ENCODE measurements around the gene PROX2.
A peak's percentile ranks its signal among the peaks of the same experiment; 100 is the strongest.

Gene PROX2

GRCh38 chr14:74909911-74910310 lies 34.0 kb upstream of the PROX2 start:
- DNase-seq (ENCODE audit: low read depth, low spot score) = no peak

DNA sequence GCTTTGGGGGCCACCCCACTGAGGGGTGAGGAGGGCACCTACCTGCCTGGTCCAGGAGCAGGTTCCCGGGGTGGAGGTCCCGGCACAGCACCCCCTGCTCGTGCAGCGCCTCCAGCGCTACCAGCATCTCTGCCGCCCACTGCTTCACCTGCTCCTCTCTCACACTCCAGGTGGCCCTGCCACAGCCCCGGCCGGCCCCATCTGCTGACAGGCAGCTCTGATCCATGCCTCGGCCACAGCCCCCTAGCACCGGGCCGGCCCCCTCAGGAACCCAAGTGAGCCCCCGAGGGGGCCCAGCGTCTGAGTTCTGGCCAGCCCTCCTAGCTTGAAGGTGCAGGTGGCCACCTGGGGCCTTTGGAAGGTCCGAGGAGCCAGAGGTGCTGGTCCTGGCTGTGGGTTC lies 33.6 kb upstream of the PROX2 start:
- DNase-seq (ENCODE audit: low read depth, low spot score) = no peak

DNA sequence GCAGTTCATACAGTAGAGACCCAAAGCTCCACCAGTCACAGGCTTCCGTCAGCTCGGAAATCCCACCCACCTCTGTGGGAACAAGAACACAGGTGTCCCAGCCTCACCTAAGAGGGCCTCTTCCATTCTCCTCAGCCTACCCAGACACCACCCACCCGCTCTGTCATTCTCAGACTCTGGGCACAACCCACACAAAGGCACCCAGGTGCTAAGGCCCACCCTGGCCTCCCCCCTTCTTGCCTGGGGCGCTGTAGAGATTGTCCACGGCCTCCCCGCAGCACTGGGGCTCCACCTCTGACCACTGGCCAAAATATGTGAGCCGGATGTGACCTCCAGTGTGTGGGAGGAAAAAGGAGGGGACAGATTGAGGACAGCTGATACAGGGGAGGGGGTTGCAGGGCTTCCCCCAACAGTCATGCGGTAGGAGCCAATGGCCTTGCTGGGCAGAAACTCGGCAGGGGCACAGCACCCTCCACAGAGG lies 33.0 kb upstream of the PROX2 start:
- no peak for DNase-seq (ENCODE audit: low read depth, low spot score)

DNA sequence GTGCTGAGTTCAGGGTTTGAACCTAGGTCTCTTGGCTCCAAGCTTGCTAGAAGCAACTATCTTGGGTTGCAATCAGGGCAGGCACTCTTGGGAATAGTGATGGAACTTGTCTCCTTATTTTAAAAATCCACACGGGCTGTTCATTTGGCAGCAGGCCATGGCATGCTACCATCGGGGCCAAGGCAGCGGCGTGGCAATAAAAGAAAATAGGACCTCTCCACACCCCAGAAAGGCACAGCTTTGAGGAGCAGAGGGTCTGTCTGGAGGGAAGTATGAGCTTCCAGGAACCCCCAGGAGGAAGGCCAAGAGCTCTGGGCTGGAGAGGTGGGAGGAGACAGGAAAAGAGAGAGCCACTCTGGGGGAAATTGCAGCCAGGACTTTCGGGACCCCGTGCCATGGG lies 31.8 kb upstream of the PROX2 start:
- DNase-seq (ENCODE audit: low read depth, low spot score) = no peak

- DNase-seq (ENCODE audit: low read depth, low spot score) = no peak
These were observed 31.1 kb upstream of the PROX2 start for GRCh38 chr14:74906925-74907521.

DNA sequence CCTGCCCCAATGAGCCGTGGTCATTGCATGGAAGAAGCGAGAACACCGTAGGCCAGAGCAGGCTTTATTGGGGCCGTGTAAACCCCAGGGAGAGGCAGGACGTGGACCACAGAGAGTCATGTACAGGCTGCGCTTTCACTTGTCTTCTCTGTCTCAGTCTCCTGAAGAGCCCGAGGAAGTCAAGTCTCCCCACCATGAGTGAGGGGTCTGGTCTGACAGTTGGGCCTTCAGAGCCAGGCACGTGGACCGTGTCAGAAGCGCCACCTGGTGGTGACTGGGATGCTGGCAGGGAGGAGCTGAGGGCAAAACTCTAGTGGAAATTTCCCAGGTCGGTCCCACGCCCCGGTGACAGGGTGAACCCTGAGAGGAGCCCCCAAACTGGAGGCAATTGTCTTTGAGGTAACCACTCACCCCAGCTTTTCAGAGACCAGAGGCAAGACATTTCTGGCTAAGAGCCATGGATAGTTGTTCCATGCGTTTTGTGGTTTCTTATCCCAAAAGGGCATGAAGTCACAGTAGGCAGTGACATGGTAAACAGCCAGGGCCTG lies 29.7 kb upstream of the PROX2 start:
- peak; percentile 53 for DNase-seq (ENCODE audit: low read depth, low spot score)

DNA sequence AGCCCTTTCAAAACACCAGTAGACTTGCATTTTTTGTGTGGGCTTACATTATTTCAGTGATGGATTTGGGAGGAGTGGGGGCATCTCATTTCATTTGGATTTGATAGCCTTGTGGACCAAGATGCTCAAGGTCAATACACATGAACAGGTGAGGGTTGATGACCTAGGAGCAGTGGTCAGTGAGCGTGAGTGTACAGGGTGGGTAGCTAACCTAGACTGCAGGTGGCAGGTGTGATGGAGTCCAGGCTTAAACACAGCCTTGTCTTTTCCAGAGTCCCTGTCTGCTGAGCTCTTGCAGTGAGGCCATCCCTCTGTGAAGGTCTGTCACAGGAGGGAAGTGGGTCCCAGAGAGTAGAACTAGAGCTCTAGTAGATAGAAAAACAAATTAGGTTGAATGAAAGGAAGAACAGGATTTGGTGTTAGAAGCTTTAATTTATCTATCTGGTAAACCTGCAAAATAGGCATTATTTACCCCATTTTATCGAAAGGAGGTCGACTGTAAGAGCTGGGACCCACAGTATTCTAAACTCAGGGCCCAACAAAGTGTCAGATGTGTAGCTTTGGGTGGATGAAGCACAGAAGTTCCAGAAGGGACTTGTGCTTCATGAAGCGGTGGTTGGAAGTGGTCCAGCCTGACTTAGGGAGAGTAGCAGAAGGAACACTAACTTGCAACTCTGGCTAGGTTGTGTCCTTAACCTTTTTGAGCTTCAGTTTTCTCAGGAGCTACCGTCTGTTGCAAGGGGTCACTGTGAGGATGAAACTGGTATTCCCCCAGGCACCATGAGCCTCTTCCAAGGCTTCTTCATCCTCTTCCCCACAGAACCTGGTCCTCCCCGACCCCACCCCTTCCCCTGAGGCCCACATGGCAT lies 28.9 kb upstream of the PROX2 start:
- no peak for DNase-seq (ENCODE audit: low read depth, low spot score)

- DNase-seq (ENCODE audit: low read depth, low spot score) = no peak
These were observed 27.2 kb upstream of the PROX2 start for GRCh38 chr14:74902941-74903705.

- no peak for DNase-seq (ENCODE audit: low read depth, low spot score)
These were observed 22.7 kb upstream of the PROX2 start for GRCh38 chr14:74898694-74899093.

DNA sequence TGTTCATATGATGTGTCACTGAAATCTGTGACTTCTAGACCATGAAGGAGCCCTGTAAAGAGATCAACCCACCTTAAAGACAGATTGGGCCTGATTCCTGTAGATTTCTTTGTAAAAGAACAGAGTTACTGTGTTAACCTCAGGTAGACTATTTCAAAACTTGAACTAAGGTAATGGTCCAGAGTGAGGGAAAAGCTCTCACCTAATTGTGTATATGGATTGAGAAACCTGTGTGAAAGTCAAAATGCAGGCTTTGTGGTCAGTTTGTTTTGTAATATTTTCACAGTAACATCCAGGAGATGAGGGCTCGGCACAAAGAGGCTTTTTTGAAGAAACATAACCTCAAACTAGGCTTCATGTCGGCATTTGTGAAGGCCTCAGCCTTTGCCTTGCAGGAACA lies 22.1 kb upstream of the PROX2 start:
- DNase-seq (ENCODE audit: low read depth, low spot score) = no peak

DNA sequence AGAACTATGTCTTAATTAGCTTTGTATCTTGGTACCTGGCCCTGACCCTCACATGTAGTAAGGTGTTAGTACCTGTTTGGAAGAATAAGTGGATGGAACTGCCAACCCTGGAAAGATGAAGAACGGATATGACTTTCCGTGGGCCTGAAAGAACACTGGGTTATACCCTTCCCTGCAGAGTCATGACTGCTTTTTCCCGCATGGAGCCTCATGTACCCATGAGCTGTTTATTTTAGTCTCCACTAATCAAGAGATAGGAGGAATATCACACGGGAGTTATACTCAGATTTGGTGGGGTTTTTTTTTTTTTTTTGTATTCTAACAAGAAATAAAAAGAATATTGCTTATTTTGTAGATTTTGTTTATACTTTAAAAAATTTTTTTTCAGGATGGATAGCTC lies 21.7 kb upstream of the PROX2 start:
- DNase-seq (ENCODE audit: low read depth, low spot score) = no peak

DNA sequence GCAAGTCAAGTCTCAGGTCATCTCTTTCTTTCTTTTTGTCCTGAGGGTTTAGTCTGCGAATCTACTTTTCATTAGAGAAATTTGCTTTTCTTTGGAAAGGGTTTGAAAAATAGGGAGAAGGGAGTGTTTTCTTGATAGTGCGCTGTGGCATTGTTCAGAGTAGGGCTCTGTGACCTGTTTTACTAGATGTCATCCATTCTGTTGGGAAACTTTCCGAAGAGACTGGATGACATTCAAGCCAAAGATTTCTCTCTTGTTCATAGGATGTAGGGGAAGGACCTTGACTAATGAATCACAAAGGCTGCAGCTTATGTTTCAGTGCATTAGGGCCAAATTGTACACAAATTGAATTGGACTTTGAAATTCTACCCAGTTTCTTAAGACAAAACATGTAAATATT lies 20.5 kb upstream of the PROX2 start:
- no peak for DNase-seq (ENCODE audit: low read depth, low spot score)

DNA sequence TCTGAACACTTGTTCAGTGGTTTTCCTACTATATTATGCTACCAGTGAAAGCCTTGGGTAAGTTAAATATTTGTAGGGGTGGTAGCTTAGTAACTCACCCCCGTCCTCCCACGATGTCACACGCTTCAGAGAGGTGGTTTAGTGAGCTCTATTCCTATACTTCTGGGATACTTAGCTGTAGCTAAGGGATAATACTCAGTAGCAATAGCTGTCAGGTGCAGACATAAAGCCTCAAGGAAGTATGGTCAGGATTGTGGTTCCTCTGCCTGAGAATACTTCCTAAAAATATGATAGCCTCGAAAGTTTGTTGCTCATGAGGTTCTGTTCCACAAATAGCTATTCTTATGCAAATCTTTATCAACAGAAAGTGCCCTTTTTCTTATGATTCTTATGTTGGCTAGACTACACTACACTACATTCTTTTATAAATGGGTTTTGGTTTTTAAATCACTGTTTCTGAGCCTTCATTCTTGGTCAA lies 17.7 kb upstream of the PROX2 start:
- no peak for DNase-seq (ENCODE audit: low read depth, low spot score)

DNA sequence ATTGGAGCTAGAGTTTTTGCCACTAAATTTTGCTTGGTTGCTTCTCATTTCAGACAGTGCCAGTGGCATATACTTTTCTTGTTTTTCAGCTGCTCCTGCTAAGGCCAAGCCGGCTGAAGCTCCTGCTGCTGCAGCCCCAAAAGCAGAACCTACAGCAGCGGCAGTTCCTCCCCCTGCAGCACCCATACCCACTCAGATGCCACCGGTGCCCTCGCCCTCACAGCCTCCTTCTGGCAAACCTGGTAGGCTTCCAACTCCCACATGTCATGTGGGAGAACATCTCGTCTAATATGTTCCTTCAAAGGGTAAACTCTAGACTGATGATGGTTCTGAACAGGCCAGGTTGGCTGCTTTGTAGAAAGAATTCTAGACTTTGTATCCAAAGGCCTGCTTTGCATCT lies 16.8 kb upstream of the PROX2 start:
- no peak for DNase-seq (ENCODE audit: low read depth, low spot score)

DNA sequence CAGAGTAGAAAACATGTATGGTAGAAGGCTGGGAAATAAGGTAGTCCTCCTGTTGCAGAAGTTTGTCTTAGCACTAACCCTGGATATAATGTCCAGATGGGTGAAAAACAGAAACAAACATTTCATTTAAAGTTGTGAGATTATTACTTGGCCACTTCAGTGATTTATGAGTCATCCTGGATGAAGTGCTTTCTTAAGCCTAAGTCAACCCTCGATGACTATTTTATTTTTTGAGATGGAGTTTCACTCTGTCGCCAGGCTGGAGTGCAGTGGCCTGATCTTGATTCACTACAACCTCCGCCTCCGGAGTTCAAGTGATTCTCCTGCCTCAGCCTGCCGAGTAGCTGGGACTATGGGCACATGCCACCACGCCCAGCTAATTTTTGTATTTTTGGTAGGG lies 15.9 kb upstream of the PROX2 start:
- DNase-seq (ENCODE audit: low read depth, low spot score) = no peak

GRCh38 chr14:74890262-74890661 lies 14.3 kb upstream of the PROX2 start:
- DNase-seq (ENCODE audit: low read depth, low spot score) = no peak

DNA sequence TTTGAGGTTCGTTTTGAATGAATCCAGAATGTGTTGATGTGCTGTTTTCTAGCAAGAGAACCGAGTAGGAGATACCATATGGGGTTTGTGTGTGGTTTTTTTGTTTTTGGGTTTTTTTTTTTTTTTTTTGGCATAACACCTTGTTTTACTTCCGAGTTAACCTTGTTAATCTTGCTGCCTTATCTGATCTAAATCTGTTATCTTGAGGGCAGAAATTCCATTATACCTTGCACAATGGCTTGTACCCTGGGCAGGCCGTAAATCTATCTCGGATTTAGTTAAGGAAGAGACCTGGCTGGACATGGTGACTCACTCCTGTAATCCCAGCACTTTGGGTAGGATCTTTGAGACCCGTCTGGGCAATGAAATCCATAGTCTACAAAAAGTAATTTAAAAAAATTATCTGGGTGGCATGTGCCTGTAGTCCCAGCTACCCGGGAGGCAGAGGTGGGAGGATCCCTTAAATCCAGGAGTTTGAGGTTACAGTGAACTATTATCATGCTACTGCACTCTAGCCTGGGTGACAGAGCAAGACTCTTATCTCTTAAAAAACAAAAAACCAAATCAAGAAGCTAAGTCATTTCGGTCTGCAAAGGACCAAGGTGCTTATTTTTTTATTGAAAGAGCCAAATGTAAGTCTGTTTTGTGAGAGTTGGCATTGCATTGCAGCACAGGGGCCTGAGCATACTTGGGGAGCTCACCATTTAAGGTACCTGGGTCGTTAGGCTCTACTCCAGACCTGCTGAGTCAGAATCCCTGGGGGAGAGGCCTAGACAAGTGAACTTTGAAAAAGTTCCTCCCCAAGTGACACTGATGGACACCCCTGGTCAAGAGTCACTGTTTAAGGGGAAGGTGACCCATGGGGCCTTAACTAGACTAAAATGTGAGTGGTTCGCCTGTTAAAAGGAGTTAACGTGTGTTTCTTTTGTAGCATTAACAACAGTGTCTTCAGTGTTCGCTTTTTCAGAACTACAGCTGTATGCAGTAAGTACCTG lies 12.5 kb upstream of the PROX2 start:
- DNase-seq (ENCODE audit: low read depth, low spot score) = no peak

GRCh38 chr14:74886001-74886400 lies 10.1 kb upstream of the PROX2 start:
- DNase-seq (ENCODE audit: low read depth, low spot score) = no peak

DNA sequence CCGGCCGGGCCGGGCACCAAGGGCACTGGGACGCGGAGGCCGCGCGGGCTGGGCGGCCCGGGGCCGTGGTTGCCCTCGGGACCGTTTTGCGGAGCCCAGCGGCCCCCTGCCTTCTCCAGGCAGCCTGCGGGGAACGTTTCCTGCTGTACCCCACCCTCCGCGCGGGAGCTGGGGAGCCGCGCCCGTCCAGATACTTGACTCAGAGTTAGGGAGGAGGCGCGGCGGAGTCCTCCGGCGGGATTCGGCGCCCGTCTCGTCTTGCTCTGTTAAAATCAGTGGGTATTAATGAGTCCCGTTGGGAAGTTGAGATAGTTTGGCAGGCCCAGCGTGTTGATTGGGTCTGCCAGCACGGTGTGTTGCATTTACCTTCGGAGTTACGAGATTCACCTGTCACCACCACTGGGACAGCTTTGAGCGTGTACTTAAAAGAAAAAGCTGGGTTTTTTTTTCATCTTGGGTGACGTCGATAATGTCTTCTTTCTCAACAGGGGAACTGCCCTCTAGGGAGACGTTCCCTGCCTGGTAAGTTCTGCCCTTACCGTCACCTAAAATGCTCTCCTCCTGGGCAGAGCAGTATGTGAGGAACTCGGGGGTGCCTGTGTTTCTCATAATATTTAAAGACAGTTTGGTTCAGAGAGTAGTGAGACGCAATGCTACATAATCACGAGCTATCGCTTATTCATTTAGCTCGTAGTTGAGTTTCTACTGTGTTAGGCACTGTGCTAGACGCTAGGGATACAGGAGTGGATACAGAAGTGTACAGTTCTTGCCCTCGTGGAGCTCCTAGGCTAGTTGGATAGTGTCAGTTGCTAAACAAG lies 6.4 kb upstream of the PROX2 start:
- DNase-seq (ENCODE audit: low read depth, low spot score) = peak; percentile 11
